GM19193 (cell line): Measurements from ENCODE around the gene KIF6.

Source experiments
- POLR2A ChIP-seq: IDR thresholded peaks from 4 replicates; pipeline ENCODE4 v1.6.1; 2011; ENCODE audit not compliant: insufficient read depth, insufficient read length; ENCODE audit errors: extremely low read depth

KIF6 gene

GRCh38 chr6:39521958-39522357 is 203.2 kb downstream of the KIF6 start:
- TF ChIP-seq POLR2A: no peak

DNA sequence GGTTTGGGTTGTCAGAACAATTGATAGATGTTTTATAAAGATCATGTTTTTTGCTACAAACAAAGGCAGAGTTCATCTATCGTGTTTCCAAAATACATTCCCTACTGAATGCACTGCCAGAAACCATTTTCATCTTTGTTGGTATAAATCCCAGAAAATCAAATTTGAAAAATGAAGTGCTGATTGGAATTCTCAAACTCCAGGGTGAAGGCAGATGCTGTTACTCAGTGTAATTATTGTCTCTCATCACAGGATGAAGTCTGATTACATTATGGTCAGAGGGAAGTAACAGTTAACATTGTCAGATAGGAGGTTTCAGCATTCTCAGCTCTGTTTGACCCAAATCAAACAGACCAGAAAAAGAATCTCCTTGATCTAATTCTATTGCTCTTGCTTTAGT is 204.3 kb downstream of the KIF6 start:
- no peak for TF ChIP-seq POLR2A

DNA sequence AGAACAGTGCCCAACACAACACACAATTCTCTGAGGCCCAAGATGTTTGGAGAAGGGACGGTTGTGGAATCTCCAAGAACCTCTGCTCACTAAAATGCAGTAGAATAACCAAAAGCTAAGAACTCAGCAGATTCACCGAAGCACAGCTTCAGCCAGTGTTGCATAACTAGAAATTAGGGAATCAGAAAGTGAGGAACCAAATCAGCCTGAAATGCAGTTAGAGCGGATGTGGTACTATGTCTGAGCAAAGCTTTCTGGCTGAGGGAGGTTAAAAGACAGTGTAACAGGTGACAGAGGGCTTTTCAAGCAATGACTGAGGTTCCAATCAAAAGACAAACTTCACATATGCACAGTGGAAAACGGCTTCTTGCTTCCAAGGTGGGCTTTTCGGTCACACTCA is 204.8 kb downstream of the KIF6 start:
- no peak for TF ChIP-seq POLR2A

DNA sequence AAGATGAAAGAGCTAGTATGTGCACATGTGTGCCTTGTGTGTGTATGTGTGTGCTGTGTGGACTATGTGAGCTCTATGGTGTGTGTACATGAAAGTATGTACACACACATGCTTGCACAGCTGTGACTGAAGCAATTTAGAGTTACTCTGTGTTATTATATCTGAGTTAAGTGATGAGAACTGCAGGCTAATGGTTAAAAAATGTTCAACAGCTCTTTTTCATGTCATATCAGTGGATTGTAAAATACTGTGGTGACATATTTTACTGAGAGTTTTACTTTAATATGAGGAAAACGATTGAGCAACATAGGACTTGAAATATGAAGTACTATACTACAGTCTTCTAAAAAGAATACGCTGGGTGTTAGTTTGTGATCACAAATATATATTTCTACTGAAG is 207.0 kb downstream of the KIF6 start:
- no peak for TF ChIP-seq POLR2A

DNA sequence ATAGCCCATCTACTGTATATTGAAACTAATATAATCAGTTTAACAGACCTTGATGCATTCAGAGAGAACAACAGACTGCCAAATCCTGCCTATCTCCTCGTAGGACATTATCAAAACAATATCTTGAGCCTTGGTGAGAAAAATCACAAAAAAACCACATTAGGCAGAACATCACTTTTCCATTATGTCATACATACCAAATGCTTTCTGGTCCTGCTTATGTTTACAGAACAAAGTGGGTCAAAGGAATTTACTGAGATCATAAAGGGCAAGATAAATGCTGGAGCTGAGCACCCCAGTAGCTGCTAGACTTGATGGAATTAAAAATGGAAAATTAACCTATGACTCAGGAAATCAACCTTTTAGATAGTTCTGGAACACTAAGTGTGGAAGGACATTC is 207.5 kb downstream of the KIF6 start:
- TF ChIP-seq POLR2A: no peak

DNA sequence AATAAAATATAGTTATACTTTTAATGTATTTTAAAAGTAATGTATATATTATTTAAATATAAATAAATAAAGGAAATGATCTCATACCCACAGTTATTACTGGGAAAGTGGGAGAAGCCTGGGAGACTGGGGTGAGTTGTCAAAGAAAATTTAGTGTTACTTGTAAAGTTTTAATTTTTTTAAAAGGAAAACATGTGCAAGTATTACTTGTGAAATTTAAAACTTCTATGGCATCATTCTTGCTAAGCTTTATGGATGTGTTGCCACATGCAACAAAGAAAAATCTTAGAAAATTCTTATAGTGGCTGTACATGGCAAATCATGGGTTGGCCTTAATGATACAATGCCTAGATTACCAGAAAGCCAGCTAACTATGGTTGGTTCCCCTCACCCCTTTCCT is 208.7 kb downstream of the KIF6 start:
- TF ChIP-seq POLR2A: no peak

- TF ChIP-seq POLR2A: no peak
Observed at GRCh38 chr6:39515471-39515870, 209.7 kb downstream of the KIF6 start.

GRCh38 chr6:39515006-39515405 is 210.2 kb downstream of the KIF6 start:
- TF ChIP-seq POLR2A: no peak

DNA sequence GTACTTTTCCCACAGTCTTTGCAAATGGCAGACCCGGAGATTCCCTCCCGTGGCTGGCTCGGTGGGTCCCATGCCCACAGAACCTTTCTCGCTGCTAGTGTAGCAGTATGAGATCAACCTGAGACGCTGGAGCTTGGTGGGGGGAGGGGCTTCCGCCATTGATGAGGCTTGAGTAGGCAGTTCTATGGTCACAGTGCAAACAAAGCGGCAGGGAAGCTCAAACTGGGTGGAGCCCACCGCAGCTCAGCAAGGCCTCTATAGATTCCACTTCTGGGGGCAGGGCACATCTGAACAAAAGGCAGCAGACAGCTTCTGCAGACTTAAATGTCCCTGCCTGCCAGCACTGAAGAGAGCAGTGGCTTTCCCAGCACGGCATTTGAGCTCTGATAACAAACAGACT is 216.7 kb downstream of the KIF6 start:
- no peak for TF ChIP-seq POLR2A

DNA sequence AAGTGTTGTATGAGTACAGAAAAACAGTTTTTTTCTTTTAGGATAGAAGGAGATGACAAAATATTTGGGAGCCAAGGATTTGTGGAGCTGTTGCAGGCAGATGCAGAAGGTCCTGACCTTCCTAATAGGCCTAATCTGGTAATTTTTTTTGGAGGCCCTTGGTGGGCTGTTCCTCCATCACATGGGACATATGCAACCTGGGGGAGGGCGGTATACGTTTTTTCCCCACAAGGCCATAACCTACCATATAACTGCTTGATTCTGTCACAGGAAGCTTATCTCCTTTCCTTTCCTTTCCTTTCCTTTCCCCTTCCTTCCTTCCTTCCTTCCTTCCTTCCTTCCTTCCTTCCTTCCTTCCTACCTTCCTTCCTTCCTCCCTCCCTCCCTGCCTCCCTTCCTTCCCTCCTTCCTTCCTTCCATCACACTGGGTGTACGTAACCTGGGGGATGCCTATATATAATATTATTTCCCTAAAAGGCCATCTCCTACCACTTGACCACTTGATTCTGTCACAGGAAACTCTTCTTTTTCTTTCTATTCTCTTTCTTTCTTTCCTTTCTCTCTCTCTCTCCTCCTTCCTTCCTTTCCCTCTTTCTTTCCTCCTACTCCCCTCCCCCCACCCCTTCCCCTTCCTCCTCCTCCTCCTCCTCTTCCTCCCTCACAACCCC is 217.7 kb downstream of the KIF6 start:
- TF ChIP-seq POLR2A: no peak

GRCh38 chr6:39499053-39499452 is 226.2 kb downstream of the KIF6 start:
- TF ChIP-seq POLR2A: no peak

DNA sequence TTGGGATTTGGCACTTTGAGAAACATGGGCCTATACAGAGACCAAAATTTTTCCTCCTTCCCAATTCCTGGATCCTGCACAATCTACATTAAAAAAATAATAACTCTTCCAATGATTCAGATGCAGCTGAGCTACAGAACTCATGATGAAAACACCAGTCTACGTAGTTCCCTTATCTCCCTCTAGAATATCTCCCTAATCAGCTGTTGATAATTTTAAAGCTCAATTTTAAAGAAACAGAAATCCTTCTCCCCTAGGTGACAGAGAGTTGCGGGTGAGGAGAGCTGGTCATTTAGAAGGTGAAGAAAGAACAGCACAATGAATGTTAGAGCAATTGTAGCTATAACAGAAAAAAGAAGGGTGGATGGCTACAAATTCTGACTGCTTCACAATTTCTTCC is 227.1 kb downstream of the KIF6 start:
- no peak for TF ChIP-seq POLR2A

DNA sequence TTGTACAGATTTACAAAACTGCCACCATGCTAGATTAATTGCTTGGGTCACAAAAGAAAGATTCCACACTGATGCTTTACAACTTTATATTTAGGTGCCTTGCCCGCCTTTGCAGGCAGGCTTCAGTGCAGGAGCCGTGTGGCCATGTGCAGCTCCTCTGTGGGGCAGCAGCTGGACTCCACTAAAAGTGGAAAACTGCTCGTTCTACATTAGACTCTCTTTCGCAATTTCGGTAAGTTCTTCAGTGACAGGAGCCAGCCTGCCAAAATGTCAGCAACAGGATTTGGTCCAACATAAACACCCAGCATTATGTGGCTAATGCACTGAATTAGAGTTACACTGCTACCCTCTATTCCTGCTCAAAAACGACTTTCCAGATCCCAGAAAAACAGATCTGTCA is 228.3 kb downstream of the KIF6 start:
- TF ChIP-seq POLR2A: no peak

DNA sequence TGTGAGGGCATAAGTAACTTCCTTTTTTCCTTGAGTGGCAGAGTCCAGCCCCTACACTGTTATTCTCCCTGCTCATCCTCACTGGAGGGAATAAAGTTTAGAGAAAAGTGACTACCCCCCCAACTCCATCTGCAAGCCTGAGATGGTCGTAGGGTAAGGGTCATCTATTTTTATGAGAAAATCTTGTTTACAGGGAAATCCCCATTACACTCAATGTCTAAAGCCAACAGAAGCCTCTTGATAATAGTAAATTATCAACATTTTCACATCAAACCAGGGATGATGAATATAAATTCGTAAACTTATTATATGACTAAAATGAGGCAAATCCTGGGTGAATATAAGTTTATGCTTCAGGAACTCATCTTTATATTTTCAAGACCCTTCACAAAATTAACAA is 228.8 kb downstream of the KIF6 start:
- TF ChIP-seq POLR2A: no peak

DNA sequence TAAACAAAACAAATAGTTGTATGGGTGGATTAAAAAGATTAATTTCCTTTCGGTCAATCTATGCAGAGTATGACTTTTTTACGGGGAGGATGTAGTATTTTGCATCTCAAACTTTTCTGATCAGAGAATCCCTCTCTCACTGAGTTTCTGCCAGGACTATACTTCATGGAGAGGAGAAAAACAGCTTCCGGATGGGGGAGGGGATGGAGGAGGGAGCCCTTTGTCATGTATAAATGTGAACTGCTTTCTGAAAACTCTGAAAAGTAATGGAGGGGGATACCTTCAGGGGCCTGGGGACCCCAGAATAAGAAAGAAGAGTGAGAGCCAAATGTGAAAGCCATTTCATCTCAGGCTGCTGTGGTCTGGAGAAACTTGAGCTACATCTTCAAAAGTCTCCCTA is 229.6 kb downstream of the KIF6 start:
- TF ChIP-seq POLR2A: no peak

DNA sequence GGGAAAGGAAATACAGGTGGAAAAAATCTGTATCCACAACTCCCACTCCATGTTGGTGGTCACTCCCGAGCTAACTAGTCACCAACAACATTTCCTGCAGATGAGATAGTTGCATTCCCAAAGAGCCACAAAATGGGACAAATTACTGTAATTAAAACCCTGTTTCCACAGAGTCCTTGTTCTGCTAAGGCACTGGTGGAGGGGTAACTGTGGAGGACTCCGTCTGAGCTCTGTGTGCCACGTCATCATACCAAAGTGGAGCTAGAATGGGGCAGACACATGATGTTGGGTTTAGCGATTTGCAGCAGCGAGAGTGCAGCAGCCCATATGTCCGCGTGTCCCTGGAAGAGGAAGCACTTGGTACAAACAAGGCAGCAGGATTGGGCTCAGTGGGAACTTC is 230.2 kb downstream of the KIF6 start:
- no peak for TF ChIP-seq POLR2A

GRCh38 chr6:39493777-39494176 is 231.4 kb downstream of the KIF6 start:
- TF ChIP-seq POLR2A: no peak

DNA sequence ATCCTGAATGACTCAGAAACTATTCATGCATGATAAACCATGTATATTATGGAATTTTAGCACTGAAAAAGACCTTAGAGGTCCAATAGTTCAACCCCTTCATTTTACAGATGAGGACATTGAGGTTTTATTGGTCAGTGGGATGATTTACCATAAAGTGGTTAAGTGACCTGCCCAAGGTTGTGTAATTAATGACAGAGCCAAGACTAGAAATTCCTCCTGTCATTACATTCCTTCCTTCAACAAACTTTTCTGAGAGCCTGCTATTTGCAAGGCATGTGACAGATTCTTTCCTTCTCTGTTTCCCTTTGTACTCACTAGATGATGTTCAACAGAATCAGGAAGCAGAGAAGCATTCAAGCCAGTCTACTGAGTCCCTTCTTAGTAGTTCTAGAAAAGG is 232.0 kb downstream of the KIF6 start:
- TF ChIP-seq POLR2A: no peak

DNA sequence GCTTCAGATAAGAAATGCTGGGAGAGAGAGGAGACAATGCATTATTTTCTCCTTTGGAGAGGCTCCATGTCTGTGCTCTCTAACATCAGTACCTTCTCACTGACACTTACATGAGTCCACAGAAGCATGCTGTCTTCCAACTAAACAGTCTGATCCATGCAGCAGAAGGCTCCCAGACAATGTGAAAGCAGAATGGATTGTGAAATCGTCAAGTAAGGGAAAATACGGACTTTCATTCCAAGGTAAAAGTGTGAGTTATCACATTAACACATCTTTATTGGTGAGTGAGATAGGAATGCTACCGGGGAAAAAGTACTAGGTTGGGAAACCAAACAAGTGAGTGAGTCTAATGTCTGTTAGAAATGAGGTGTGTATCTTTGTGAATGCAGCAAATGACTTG is 235.1 kb downstream of the KIF6 start:
- no peak for TF ChIP-seq POLR2A
